T47D (cell line): ENCODE data around the gene KIF3A.

Experiments
- DNase-seq, 2 experiments: peaks; one replicate each; pipeline versions ENCODE4 v3.0.0 to v3.0.0-alpha.2; 2011 to 2012; ENCODE audit warnings: low read depth in 1 of 2, low spot score in 1 of 2
- JUND ChIP-seq: IDR thresholded peaks from 2 replicates; pipeline ENCODE4 v1.6.1; 2012; ENCODE audit warnings: low read depth
- in situ Hi-C: cut with HindIII; loops from 2 replicates; pipeline ENCODE4 v1.10.0; 2016; ENCODE audit warnings: low sequenced_read_pairs, low pct_unique_long_range_greater_than_20kb

Gene KIF3A

DNA sequence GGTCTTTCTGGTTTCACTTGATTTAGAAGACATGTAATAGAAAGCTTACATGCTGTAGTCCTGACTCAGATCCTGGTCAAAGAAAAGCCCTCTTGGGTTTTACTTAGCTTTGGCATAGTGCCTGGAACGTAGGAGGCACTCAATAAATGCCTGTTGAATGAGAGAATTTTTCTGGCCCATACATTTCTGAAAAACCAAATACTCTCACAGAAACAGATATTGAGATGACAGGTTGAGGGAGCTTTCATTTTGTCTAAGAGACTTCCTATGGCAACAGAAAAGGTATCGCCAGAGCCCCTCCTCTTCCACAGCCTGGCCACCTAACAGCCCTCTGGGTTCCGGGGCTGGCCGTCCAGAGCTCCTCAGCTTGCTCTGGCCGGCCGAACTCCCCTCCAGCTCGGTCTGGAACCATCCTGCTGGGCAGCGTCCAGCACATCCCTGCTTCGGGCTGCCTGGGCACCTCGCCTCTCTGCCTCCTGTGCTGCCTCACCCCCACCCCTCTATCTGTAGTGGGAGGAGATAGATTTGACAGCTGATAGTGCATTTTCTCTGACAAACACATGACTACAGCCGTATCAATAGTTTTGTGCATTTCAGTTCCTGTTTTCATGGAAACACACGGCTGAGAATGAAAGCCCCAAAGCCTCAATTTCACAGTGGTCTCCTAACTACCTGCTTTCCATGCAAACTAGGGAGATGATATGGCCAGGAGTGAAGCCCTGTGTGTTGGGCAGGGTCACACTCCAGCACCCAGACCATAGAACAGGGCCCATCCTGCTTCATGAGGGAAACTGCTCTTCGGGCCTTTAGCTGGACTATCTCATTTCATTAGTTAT is 62.5 kb downstream of the KIF3A start:
- DNase-seq, result peak; percentile 64 to 66
- no peak for TF ChIP-seq JUND
- in situ Hi-C loops, result no loop called here

- DNase-seq, result no peak
- in situ Hi-C loops, result no loop called here
- no peak for TF ChIP-seq JUND
Measured at GRCh38 chr5:132673939-132674630, 63.3 kb downstream of the KIF3A start, which contains the start of gene IL4. TSS of gene IL4 (plus strand) at chr5:132673989. CDS start at chr5:132674051, 62 bp downstream.

- TF ChIP-seq JUND, result no peak
- in situ Hi-C loops, result no loop called here
- no peak for DNase-seq
Measured at GRCh38 chr5:132673488-132673887, 63.9 kb downstream of the KIF3A start.

DNA sequence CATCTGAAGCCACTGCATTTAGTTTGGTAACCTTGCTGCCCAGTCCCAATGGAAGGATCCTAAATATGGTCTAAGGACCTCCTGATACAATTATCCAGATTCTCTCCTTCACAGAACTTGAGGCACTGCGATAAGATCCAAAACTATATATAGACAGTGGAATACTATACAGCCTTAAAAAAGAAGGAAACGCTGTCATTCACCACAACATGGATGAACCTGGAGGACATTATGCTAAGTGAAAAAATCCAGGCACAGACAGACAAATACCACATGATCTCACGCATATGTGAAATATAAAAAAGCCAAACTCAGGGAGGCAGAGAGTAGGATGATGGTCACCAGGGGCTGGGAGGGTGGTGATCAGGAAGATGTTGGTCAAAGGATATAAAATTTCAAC is 66.3 kb downstream of the KIF3A start:
- DNase-seq, result no peak
- no peak for TF ChIP-seq JUND
- in situ Hi-C loops, result no loop called here

- in situ Hi-C loops, result no loop called here
- TF ChIP-seq JUND, result no peak
- DNase-seq, result no peak
Measured at GRCh38 chr5:132669966-132670882, 67.1 kb downstream of the KIF3A start.

DNA sequence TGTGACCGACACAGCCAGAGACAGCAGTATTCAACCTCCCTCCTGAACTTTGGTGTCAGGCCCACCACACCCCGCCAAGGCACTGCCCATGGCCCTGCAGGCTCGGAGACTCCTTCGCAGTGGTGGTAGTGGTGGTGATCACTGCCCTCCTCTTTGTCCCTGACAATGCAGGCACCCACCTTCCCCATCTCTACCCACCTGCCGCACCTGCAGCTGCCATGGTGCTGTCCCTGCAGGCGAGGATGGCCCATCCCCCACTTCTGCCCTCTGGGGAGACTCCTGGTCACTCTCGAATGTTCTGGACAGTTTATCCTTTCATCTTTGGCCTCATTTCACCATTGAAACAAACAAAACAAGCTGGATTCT is 67.9 kb downstream of the KIF3A start:
- no peak for TF ChIP-seq JUND
- no peak for DNase-seq
- in situ Hi-C loops, result no loop called here

DNA sequence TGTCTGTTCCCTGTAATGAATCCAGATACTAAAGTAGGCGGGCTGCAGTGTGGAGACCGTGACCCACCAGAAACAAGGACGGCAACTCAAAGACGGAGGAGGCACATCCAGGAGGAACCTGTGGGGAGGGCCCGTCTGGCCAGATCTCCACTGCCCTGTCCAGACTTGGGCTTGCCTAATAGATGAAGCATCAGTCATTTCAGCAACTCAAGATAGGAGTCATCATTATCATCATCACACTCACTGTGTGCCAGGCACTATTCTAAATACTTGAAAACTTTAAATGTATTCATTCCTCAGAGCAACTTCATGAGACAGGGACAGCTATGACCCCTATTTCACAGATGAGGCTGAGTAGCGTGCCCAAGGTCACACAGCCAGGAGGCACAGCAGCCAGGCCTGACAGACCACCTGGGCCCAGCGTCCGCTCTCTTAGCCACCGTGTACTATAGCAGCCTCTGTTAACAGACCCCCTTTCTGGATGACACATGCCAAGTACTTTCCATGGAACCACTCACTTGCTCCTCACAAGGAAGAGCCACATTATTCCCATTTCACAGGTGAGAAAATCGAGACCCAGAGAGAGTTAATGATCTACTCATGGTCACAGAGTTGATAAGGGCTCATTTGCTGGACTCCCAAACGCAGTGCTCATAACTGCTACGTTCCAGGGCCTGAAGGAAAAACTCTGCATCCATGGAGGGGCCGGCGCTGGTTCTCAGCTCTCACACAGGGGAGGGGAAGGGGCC is 68.5 kb downstream of the KIF3A start:
- in situ Hi-C loops, result no loop called here
- no peak for DNase-seq
- TF ChIP-seq JUND, result no peak

GRCh38 chr5:132667761-132668705 is 69.3 kb downstream of the KIF3A start:
- no peak for DNase-seq
- in situ Hi-C loops, result no loop called here
- TF ChIP-seq JUND, result no peak

DNA sequence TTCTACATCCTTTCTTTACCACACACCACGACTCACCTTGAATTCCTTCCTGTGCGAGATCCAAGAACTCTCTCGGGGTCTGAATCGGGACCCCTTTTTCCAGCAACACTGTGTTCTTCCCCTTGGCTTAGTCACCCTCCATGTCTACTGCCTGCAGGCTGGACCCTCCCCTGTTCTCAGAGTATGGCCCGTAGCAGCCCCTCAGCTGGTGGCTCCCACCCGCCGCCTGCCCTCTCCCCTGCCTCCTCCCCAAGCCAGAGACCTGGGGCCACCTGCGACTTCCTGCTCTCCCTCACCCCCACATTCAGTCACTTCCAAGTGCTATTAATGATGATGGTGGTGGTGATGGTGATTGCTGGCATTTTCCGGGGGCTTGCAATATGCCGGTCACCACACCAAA is 70.0 kb downstream of the KIF3A start:
- no peak for DNase-seq
- in situ Hi-C loops, result no loop called here

DNA sequence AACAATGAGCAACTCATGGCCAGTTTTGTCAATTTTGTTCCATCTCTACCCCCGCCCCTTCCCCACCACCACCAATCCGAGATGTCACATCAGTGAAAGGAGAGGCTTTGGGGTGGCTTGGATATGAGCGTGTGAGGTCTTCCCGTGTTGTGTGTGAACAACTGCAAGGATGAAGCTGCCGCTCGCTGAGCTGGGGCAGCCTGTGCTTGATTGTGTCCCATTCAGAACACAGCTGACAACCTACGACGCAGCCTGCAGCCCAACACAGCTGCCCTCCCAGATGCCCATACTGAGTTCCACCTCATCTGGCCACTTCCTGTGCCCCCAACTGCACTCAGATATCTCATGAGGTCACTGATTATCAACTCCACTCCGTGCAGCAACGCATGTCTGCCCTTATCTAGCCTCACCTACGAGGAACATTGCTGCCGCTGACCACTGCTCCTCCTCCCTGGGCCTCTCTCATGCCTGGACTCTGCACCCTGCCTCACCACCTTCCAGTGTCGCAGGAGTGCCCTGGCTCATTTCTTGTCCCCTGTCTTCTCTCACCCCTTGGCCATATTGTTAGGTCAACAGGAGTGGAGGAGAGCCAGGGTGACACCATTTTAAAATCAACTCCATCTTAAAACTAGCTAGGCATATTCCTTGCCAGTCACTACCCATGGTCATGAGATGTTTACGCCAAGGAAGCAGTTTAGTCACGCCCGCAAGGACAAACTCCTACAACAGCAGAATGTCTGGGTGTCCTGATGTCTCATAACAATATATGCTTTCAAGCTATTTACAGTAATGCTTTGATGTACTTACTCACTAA is 70.8 kb downstream of the KIF3A start:
- in situ Hi-C loops, result no loop called here
- DNase-seq, result no peak
- no peak for TF ChIP-seq JUND

More for the DNA sequence above, 70.0 kb downstream of the KIF3A start:
- TF ChIP-seq JUND, result no peak

GRCh38 chr5:132665574-132666080 is 71.7 kb downstream of the KIF3A start:
- no peak for TF ChIP-seq JUND
- in situ Hi-C loops, result no loop called here
- DNase-seq, result no peak
